ENCODE measurements around the gene B4GALT3.

The B4GALT3 gene

DNA sequence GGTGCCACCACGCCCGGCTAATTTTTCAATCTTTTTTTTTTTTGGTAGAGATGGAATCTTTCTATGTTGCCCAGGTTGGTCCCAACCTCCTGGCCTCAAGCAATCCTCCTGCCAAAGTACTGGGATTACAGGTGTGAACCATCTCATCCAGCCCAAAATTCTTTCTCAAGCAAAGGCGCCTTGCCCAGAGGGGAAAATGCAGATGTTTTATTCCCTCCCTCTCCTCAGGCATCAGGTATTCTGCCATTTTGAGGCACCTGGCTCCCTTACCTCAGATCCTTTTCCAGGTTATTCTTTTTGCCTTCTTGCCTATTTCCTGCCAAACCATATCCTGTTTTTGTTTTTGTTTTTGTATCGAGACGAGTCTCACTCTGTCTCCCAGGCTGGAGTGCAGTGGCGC, 11.1 kb upstream of the B4GALT3 start:
- TF ChIP-seq, protein P1, sequence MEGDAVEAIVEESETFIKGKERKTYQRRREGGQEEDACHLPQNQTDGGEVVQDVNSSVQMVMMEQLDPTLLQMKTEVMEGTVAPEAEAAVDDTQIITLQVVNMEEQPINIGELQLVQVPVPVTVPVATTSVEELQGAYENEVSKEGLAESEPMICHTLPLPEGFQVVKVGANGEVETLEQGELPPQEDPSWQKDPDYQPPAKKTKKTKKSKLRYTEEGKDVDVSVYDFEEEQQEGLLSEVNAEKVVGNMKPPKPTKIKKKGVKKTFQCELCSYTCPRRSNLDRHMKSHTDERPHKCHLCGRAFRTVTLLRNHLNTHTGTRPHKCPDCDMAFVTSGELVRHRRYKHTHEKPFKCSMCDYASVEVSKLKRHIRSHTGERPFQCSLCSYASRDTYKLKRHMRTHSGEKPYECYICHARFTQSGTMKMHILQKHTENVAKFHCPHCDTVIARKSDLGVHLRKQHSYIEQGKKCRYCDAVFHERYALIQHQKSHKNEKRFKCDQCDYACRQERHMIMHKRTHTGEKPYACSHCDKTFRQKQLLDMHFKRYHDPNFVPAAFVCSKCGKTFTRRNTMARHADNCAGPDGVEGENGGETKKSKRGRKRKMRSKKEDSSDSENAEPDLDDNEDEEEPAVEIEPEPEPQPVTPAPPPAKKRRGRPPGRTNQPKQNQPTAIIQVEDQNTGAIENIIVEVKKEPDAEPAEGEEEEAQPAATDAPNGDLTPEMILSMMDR (conservative IDR thresholded peaks at IDR 0.05; ENCODE audit: low read depth), result no peak
- CTCF ChIA-PET, result interaction anchor here (0.6 kb wide), 1 partner anchor 252 kb away, joined by 4 read pairs; no protein-coding TSS in a partner anchor
- H3K27ac ChIP-seq, result no peak overlapping the region
- POLR2A ChIA-PET (ENCODE audit: low non-redundant PET), result no interaction called here
- DNase-seq (ENCODE audit: low spot score), result no peak

DNA sequence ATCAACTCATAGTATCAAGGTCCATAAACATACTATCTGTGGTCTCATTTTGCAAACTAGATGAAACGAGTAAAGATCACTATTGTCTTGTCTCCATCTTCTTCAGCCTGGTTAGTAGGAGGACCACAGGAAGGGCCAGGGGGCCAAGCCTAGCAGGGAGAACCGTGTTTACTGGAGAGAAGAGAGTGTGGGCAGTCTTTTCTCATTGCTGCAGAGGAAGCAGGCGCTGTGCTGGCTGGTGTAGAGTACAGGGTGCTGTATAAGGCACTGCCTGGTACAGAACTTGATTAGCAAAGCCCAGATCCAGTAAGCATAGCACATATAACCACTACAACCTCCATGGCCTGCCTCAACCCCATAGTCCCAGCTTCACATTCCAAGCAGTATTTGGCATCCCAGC, 10.0 kb upstream of the B4GALT3 start:
- POLR2A ChIA-PET (ENCODE audit: low non-redundant PET), result no interaction called here

DNA sequence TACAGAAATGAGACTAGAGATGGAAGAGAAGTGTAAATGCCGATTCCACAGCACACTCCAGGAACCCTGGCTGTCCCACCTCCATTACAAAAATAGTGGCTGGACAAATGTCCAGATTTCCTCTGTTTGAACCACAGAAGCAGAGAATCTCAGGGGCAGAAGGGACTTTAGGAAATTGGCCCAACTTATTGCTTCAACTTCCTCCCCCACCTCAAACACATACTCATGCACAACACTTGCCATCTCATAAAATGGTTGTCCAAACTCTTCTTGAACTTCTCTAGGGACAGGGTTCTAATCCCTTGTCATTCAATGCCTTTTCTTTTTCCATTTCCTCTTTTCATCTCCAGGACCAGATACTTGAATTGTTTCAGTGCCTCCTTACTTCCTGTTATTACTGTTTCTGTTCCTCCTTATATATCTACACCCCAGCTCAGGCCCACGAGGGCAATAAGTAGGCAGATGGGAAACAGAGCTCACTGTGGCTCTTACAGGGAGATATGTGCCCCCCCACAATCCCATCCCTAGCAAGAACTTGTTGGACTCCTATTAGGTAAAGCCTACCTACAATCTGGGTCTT, 8.5 kb upstream of the B4GALT3 start:
- no peak overlapping the region for H3K27ac ChIP-seq
- ChIA-PET CTCF (interaction anchor here (1.0 kb wide), 1 partner anchor 14 kb away, joined by 4 read pairs; no protein-coding TSS in a partner anchor), POLR2A (ENCODE audit: low non-redundant PET) (no interaction called here)
- TF ChIP-seq, protein P1 (conservative IDR thresholded peaks at IDR 0.05; ENCODE audit: low read depth), result no peak
- no peak for DNase-seq (ENCODE audit: low spot score)

More for the DNA sequence above, 10.0 kb upstream of the B4GALT3 start:
- TF ChIP-seq, protein P1 (conservative IDR thresholded peaks at IDR 0.05; ENCODE audit: low read depth), result no peak
- DNase-seq (ENCODE audit: low spot score), result no peak
- H3K27ac ChIP-seq, result no peak overlapping the region
- CTCF ChIA-PET, result interaction anchor here (0.6 to 0.8 kb wide), 2 partner anchors 39 to 201 kb away, joined by 3 to 4 read pairs; no protein-coding TSS in a partner anchor

DNA sequence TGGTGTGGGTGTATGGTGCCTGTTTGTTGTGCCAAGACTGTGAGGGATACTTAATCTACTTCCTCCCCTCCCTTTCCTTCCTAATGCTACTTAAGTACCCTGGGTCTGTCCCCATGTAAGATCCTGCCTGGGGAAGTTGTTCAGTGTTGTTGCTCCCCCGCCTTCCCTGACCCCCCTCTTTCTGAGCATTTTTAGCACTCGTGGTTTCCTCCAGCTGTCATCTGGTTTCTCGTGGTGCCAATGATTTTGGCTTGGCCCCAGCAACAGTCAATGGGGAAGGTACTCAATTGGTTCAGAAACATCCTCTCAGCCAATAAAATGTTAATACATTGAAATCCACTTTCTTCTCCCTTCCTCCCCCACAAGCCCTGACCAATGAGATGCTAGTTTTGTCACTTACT, 8.0 kb upstream of the B4GALT3 start:
- TF ChIP-seq, protein P1 (conservative IDR thresholded peaks at IDR 0.05; ENCODE audit: low read depth), result no peak
- DNase-seq (ENCODE audit: low spot score), result no peak
- POLR2A ChIA-PET (ENCODE audit: low non-redundant PET), result no interaction called here
- CTCF ChIA-PET, result no interaction called here
- no peak overlapping the region for H3K27ac ChIP-seq

DNA sequence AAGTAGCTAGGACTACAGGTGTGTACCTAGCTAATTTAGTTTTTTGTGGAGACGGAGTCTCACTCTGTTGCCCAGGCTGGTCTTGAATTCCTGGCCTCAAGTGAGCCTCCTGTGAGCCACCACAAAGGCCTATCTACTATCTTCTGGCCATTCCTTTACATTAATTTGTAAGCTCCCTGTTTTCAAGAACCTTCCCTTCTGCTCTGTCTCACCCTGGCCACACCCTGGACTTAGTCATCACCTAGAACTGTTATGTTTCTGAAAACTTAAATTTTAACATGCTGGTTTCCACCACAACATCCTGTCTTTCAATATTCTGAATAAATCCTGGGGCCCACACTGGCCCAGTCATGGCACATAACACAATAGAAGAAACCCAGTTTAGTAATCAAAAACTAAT, 4.9 kb upstream of the B4GALT3 start:
- POLR2A ChIA-PET (ENCODE audit: low non-redundant PET), result interaction anchor here (0.7 kb wide), 1 partner anchor 20 kb away, joined by 3 read pairs; no protein-coding TSS in a partner anchor
- TF ChIP-seq, protein P1 (conservative IDR thresholded peaks at IDR 0.05; ENCODE audit: low read depth), result no peak
- peak overlapping the region; percentile 88 for H3K27ac ChIP-seq
- CTCF ChIA-PET, result interaction anchor here (0.6 kb wide), 1 partner anchor 116 kb away, joined by 4 read pairs; no protein-coding TSS in a partner anchor
- DNase-seq (ENCODE audit: low spot score), result peak; percentile 62

DNA sequence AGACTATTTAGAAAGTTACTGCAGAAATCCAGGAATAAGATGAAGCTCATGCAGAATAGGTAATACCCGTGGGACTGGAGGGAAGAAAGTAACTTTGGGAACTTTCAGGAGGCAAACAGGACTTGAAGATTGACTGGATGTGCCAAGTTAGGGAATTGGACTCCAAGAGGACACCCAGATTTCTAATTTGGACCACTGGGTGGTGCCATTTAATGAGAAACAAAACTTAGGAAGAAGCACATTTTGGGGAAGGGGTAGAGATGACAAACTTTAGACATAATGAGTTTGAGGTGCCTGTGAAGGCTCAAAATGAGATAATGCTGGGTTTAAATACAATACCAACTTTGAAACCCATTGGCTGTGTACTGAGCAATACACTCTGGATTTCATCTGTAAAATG, 3.3 kb upstream of the B4GALT3 start:
- POLR2A ChIA-PET (ENCODE audit: low non-redundant PET), result no interaction called here
- no peak overlapping the region for H3K27ac ChIP-seq
- TF ChIP-seq, protein P1 (conservative IDR thresholded peaks at IDR 0.05; ENCODE audit: low read depth), result no peak; the same call in 1 of the 2 replicates
- DNase-seq (ENCODE audit: low spot score), result no peak
- CTCF ChIA-PET, result interaction anchor here (0.6 to 0.7 kb wide), 2 partner anchors 10 to 198 kb away, joined by 3 read pairs; no protein-coding TSS in a partner anchor
